ENCODE data around the gene NPSR1.

- TF ChIP-seq CTCF (IDR thresholded peaks at IDR 0.05 in 4 of 5, conservative IDR thresholded peaks at IDR 0.05 in 1 of 5) = no peak
- TF ChIP-seq POLR2A (IDR thresholded peaks at IDR 0.05) = no peak
Measured at GRCh38 chr7:34734771-34735170, 76.8 kb downstream of the NPSR1 start.
